ENCODE measurements around the gene RHOA. TPM values are rescaled to one million over a fixed set of nuclear protein-coding genes. Genes with fewer than 3 reads are reported as not detected.
"Not testable (repeated sequence)": the region's sequence is repeated elsewhere in the genome, so short reads cannot be mapped to it uniquely, and the experiment has no call there.

The RHOA gene
- total and polyA plus RNA-seq, 5 experiments from 2014 or later, result 235 to 683 (median 478) TPM

DNA sequence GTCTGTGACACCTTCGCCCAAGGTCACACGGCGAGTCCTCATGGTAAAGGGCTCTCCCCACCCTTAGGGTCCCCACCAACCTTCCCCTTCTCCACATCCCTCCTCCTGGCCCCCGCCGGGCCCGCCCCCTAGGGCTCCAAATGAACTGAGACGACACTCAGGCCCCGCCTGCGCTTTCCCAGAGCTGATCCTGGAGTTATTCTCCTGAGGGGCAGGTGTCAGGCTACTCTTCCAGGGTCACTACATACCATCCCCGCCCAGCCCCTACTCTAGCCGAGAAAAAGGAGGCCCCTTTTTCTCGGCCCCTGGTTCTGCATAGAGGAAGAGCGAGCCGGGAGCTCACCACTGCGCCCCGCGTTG is 72.2 kb downstream of the RHOA start:
- Mint-ChIP-seq H3K4me3 (peak overlapping the region; percentile 82 to 99 (median 92)), H3K4me1 (peaks cover 28 to 54% (median 44%) of the 10 kb centered on the region in 4 donors), H3K27me3 (no peaks in the 10 kb centered on the region), H3K9me3 (no peaks in the 10 kb centered on the region), H3K27ac (peak overlapping the region; percentile 97 to 99 (median 98)), H3K36me3 (peaks cover 0 to 29% (median 3%) of the 10 kb centered on the region in 3 donors)
- DNase-seq (peak in 3 of 10 donors; percentile 4 to 11 (median 8)), ATAC-seq (peak; percentile 0 to 1)
- POLR2A ChIA-PET, result interaction anchor here (0.6 to 3.1 kb wide), 30 partner anchors 10 to 983 kb away, joined by 3 to 75 read pairs (median 6); partner anchors contain the start of genes BSN, CCDC71, DAG1 and GPX1

DNA sequence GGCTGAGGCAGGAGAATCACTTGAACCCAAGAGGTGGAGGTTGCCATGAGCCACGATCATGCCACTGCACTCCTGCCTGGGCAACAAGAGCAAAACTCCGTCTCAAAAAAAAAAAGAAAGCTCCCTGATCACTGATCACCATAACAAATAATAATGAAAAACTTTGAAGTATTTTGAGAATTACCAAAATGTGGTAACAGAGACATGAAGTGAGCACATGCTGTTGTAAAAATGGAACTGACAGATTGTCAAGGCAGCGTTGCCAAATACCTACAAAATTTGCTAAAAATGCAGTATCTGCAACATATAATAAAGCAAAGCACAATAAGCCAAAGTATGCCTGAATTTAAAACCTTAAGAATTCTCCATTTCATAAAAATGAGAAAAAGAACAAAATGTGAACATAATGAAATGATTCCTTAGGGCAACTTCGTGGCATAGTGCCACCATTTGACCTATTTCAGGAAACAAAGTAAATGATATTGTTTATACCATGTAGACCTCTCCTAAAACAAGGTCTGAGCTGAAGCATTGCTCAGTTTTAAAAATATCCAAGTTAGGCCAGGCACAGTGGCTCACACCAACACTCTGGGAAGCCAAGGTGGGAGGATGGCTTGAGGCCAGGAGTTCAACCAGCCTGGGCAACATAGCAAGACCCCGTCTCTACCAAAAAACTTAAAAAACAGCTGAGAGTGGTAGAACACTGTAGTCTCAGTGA is 77.7 kb downstream of the RHOA start:
- Mint-ChIP-seq H3K27me3 (no peaks in the 10 kb centered on the region), H3K4me1 (peaks cover 18 to 46% (median 33%) of the 10 kb centered on the region in 4 donors), H3K4me3 (peak overlapping the region in 2 of 10 donors; percentile 5 to 7), H3K9me3 (no peaks in the 10 kb centered on the region), H3K27ac (peak overlapping the region; percentile 80 to 97 (median 92)), H3K36me3 (peaks cover 0 to 78% (median 9%) of the 10 kb centered on the region in 3 donors)
- POLR2A ChIA-PET, result interaction anchor here (1.0 kb wide), 1 partner anchor 12 kb away, joined by 3 read pairs; no protein-coding TSS in a partner anchor
- no peak for DNase-seq
- no peak for ATAC-seq

DNA sequence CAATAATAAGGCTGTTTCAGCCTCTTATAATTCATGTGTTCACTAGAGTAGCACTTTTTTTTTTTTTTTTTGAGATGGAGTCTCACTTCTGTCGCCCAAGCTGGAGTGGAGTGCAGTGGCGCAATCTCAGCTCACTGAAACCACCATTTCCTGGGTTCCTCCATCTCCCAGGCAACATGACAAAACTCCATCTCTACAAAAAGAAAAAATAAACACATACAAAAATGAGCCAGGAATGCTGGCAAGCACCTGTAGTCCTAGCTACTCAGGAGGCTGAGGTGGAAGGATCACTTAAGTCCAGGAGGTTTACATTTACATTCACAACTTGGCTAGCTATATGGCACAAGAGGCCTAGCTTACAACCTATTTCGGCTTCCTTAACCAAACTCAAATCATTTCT is 78.7 kb downstream of the RHOA start:
- peak in 5 of 10 donors; percentile 14 to 52 (median 30) for DNase-seq
- no peaks in the 10 kb centered on the region for H3K27me3 Mint-ChIP-seq
- peak overlapping the region in 6 of 10 donors; percentile 22 to 54 (median 48) for H3K4me3 Mint-ChIP-seq
- peaks cover 11 to 42% (median 24%) of the 10 kb centered on the region in 4 donors for H3K4me1 Mint-ChIP-seq
- H3K27ac Mint-ChIP-seq, result peak overlapping the region; percentile 80 to 97 (median 92)
- peak; percentile 83 to 89 for ATAC-seq
- peaks cover 0 to 82% (median 9%) of the 10 kb centered on the region in 3 donors for H3K36me3 Mint-ChIP-seq
- no peaks in the 10 kb centered on the region for H3K9me3 Mint-ChIP-seq
- POLR2A ChIA-PET, result no interaction called here

DNA sequence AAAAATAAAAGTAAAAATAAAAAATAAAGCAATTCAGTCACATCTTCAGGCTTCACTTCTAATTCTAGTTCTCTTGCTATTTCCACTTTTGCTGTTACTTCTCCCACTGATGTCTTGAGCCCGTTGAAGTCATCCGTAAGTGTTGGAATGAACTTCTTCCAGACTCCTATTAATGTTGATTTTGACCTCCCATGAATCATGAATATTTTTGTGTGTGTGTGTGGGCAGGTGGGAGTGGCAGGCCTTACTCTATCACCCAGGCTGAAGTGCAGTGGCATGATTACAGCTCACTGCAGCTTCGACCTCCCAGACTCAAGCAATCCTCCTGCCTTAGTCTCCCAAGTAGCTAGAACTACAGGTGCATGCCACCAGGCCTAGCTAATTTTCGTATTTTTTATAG is 82.6 kb downstream of the RHOA start:
- peaks cover 0 to 90% (median 28%) of the 10 kb centered on the region in 3 donors for H3K36me3 Mint-ChIP-seq
- H3K27me3 Mint-ChIP-seq, result no peaks in the 10 kb centered on the region
- POLR2A ChIA-PET, result no interaction called here

DNA sequence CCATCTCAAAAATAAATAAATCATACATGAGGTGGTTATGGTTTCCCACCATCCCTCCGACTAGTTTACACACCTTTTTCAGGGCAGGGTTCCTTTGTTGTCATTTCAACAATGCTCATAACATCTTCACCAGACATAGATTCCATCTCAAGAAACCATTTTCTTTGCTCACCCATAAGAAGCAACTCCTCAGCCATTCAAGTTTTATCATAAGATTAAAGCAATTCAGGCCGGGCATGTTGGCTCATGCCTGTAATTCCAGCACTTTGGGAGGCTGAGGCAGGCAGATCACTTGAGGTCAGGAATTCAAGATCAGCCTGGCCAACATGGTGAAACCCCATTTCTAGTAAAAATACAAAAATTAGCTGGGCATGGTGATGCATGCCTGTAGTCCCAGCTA is 83.4 kb downstream of the RHOA start:
- H3K36me3 Mint-ChIP-seq, result peaks cover 0 to 90% (median 32%) of the 10 kb centered on the region in 3 donors
- ATAC-seq, H3K27ac Mint-ChIP-seq: not testable (repeated sequence)

More for the DNA sequence above, 82.6 kb downstream of the RHOA start:
- DNase-seq, result no peak
- Mint-ChIP-seq H3K9me3 (no peaks in the 10 kb centered on the region), H3K4me3 (no peak overlapping the region), H3K4me1 (peaks cover 12 to 40% (median 19%) of the 10 kb centered on the region in 4 donors), H3K27ac (peak overlapping the region in 1 of 10 donors; percentile 2)
- no peak for ATAC-seq

DNA sequence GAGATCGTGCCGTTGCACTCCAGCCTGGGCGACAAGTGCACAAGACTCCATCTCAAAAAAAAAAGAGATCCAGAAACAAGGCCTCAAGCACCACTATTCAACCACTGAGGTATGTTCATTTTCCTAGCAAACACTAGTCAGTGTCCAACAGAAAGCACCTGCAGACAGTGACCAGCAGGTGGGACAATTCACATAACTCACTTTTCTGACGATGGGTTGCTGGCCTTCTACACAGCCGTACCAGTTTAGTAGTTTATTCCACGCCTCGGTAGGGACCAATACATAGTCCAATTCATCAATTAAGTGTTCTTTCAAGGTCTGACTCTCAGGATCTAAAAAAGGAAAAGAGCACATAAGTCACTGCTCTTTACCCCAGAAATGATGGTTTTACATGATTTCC is 84.3 kb downstream of the RHOA start:
- Mint-ChIP-seq H3K9me3 (no peaks in the 10 kb centered on the region), H3K4me1 (peaks cover 5 to 33% (median 8%) of the 10 kb centered on the region in 4 donors), H3K4me3 (no peak overlapping the region), H3K27ac (peak overlapping the region in 1 of 10 donors; percentile 9), H3K27me3 (no peaks in the 10 kb centered on the region), H3K36me3 (peaks cover 0 to 88% (median 29%) of the 10 kb centered on the region in 3 donors)
- no peak for DNase-seq
- POLR2A ChIA-PET, result no interaction called here
- ATAC-seq, result no peak

More for the DNA sequence above, 83.4 kb downstream of the RHOA start:
- peaks cover 13 to 40% (median 14%) of the 10 kb centered on the region in 4 donors for H3K4me1 Mint-ChIP-seq
- POLR2A ChIA-PET, DNase-seq, H3K27me3 Mint-ChIP-seq, H3K4me3 Mint-ChIP-seq, H3K9me3 Mint-ChIP-seq: not testable (repeated sequence)

DNA sequence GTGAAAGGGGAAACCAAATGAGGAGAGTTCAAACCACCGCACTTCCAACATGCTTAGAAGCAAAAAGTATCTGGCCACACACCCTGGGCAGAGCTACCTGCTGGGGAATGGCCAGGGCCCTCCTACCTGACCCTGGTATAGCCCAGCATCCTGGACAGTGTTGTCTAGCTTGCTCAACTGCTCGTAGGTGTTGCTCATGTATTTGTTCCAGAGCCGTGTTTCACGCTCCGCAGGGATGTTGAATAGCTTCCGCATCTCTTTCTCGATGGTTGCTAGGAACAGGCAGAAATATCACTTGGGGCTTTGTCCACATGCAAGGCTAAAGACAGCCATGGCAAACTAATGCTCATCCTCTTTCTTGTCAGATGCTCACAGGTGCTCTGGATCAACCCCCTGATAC is 87.0 kb downstream of the RHOA start:
- Mint-ChIP-seq H3K27me3 (no peaks in the 10 kb centered on the region), H3K4me3 (no peak overlapping the region), H3K4me1 (peaks cover 0 to 27% (median 9%) of the 10 kb centered on the region in 4 donors), H3K9me3 (no peaks in the 10 kb centered on the region), H3K36me3 (peaks cover 0 to 93% (median 34%) of the 10 kb centered on the region in 3 donors), H3K27ac (peak overlapping the region in 1 of 10 donors; percentile 10)
- POLR2A ChIA-PET, result interaction anchor here (0.5 to 1.2 kb wide), 4 partner anchors 15 to 405 kb away, joined by 3 to 5 read pairs (median 3); partner anchors contain the start of gene USP4
- ATAC-seq, result no peak
- no peak for DNase-seq

DNA sequence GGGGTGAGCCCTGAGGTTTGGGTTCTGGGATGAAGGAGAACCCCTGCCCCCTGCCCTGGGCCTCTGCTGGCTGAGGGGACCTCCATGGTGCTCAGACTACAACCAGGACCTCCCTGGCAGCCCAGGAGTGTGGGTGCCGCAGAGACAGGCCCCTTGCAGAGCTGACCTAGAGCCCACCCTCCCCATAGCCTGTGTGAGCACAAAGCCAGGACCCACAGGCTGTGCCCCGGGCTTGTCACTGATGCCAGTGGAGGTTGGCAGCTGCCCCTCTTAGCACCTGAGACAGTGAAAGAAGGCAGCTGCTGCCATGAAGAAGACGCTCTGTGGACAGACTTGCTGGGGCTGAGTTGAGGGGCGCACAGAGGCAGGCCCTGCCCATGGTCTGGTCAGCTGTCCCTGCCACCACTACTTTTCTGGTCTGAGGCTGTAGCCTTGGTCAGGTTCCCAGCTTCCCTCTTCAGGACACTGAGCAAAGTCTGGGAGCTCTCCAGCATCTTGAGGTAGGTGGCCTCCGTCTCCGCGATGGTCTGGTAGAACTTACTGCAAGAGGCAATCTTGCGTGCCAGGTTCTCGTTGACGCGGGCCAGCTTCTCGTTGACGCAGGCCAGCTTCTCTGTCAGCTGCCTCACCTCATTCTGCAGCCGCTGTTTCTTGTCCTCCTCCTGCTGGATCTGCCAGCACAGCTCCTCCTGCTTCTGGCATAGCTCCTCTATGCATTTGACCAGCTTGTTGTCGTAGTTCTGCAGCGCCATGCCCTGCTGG is 94.9 kb downstream of the RHOA start:
- ATAC-seq (no peak), DNase-seq (no peak)
- Mint-ChIP-seq H3K4me3 (no peak overlapping the region), H3K27ac (peak overlapping the region in 2 of 10 donors; percentile 48 to 51), H3K9me3 (no peaks in the 10 kb centered on the region), H3K36me3 (peaks cover 0 to 78% (median 9%) of the 10 kb centered on the region in 3 donors), H3K27me3 (no peaks in the 10 kb centered on the region), H3K4me1 (peaks cover 0 to 3% (median 1%) of the 10 kb centered on the region in 4 donors)
- POLR2A ChIA-PET, result interaction anchor here (0.7 kb wide), 2 partner anchors 25 to 709 kb away, joined by 4 read pairs; no protein-coding TSS in a partner anchor

DNA sequence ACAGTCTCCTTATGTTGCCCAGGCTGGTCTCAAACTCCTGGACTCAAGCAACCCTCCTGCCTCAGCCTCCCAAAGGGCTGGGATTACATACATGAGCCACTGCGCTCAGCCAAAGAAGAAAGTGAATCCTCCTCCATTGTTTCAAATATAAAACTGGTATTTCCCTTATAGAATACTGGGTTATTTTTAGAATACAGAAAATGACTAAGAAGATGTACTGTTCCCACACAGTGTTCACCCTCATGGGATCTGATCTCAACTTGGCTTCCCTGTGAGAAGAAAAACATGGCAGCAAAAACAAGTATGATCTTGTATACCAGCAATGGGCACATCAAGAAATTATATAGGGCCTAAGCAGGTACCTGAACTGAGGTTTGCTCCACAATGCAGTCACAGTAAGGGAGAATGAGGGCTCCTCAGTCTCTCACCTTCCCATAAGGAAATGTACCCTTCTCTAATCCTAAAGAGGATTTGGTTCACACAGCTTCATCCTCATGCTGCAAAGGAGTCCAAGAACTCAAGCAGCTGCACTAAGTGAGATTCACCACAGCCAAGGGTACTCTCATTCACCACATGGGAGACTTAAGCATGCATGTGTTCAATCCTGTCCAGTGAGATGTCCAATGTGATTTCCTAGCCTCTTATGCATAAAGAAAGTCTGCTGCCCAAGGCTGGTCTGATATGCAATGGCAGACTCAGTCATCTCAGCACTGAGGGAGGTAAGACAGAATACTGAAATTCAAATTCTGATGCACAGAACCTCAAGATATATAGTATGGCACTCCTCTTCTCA is 97.7 kb downstream of the RHOA start:
- no peaks in the 10 kb centered on the region for H3K9me3 Mint-ChIP-seq
- DNase-seq (no peak), ATAC-seq (no peak)
- POLR2A ChIA-PET, result no interaction called here
- peaks cover 1 to 73% (median 9%) of the 10 kb centered on the region in 3 donors for H3K36me3 Mint-ChIP-seq
- no peaks in the 10 kb centered on the region for H3K27me3 Mint-ChIP-seq
- peaks cover 0 to 4% (median 2%) of the 10 kb centered on the region in 4 donors for H3K4me1 Mint-ChIP-seq
- H3K27ac Mint-ChIP-seq, result peak overlapping the region in 3 of 10 donors; percentile 13 to 72 (median 63)
- no peak overlapping the region for H3K4me3 Mint-ChIP-seq

DNA sequence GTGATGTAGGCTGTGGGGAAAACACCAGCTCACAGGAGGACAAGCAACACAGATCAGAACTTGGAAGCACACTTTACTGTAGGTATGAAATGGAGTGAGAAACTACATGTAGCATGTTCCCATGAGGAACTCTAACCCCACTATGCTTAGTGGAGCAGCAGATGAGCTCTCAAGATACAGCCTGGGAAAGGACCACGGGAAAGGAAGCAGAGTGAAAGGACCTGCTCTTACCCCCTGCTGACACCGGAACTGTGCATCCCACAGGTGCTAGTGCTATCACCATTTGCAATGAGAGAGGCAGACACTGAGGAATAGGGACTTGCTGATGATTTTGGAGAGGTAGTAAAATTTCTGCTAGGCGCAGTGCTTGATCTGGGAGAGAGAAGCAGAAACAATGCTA is 100.5 kb downstream of the RHOA start:
- POLR2A ChIA-PET, result no interaction called here
- DNase-seq (no peak), ATAC-seq (no peak)
- H3K27me3 Mint-ChIP-seq, result no peaks in the 10 kb centered on the region
- peaks cover 4 to 76% (median 5%) of the 10 kb centered on the region in 3 donors for H3K36me3 Mint-ChIP-seq
- H3K4me1 Mint-ChIP-seq, result peaks cover 0 to 4% (median 2%) of the 10 kb centered on the region in 4 donors
- H3K27ac Mint-ChIP-seq, result peak overlapping the region in 4 of 10 donors; percentile 14 to 58 (median 46)
- H3K4me3 Mint-ChIP-seq, result no peak overlapping the region
- no peaks in the 10 kb centered on the region for H3K9me3 Mint-ChIP-seq

DNA sequence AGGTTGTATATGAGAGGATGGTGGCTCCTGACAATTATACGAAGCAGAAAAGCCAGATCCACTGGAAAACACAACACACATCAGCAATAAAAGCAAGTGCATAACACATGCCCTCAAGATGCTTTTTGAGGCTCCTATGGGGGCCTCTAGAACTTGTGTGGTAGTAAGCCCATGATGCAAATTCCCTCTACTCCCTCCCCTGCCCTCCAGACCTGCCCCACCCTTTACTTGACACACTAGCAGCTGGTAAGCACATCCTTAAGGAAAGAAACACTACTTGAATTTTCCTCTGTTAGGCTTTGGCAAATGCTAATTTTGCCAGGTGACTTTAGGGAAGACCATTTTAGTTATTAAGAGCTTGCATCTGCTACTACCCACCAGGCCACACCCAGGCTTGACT is 101.1 kb downstream of the RHOA start:
- H3K27me3 Mint-ChIP-seq, result no peaks in the 10 kb centered on the region
- peaks cover 0 to 4% (median 2%) of the 10 kb centered on the region in 4 donors for H3K4me1 Mint-ChIP-seq
- no peak for ATAC-seq
- no peak overlapping the region for H3K4me3 Mint-ChIP-seq
- no peak for DNase-seq
- peak overlapping the region in 3 of 10 donors; percentile 26 to 48 (median 41) for H3K27ac Mint-ChIP-seq
- no peaks in the 10 kb centered on the region for H3K9me3 Mint-ChIP-seq
- H3K36me3 Mint-ChIP-seq, result peaks cover 4 to 77% (median 5%) of the 10 kb centered on the region in 3 donors
- POLR2A ChIA-PET, result no interaction called here

Data from naive thymus-derived CD8-positive, alpha-beta T cell (primary cell).